Muscle of arm (tissue), 14 donors: ENCODE measurements around the gene CRK. TPM values are rescaled to one million over a fixed set of nuclear protein-coding genes. Genes with fewer than 3 reads are reported as not detected.

ENCODE experiments used
- DNase-seq: peaks from one replicate; pipeline ENCODE4 v3.0.0-alpha.2; 2013
- long read RNA-seq, 11 donors: transcript quantifications; one replicate each; lab custom pipeline, GENCODE V29; 2026
- polyA plus RNA-seq, 12 donors: library from polyadenylated mRNA; unstranded; fragments of 120-200 nt; gene quantifications; one replicate each; pipeline ENCODE4 v1.2.1, GENCODE V29; 2013; ENCODE audit not compliant: insufficient read length in 12 of 12

CRK gene
- 100 to 1,000 TPM in 1 of 12 donors, 10 to 100 TPM in 11; 33.6 to 192 (median 40.8) TPM for polyA plus RNA-seq
- long read RNA-seq, donor 1, transcript CRK-201 (3 exons, 3,880 nt), result minor isoform, 6 of 40 reads
- long read RNA-seq, donor 1, transcript CRK-202 (3 exons, 3,675 nt), result major isoform, 9 of 40 reads
- long read RNA-seq, donor 1, partial matches to known transcripts, result 25 of 40 reads
- long read RNA-seq, donor 1, other reads (novel, unspliced or antisense), result 0 of 40 reads
- long read RNA-seq, donor 2, transcript CRK-201 (3 exons, 3,880 nt), result major isoform, 14 of 24 reads
- long read RNA-seq, donor 2, transcript CRK-202 (3 exons, 3,675 nt), result minor isoform, 10 of 24 reads
- long read RNA-seq, donor 2, partial matches to known transcripts, result 0 of 24 reads
- long read RNA-seq, donor 2, other reads (novel, unspliced or antisense), result 0 of 24 reads
- long read RNA-seq, donor 3, partial matches to known transcripts, result 0 of 6 reads
- long read RNA-seq, donor 3, other reads (novel, unspliced or antisense), result 0 of 6 reads
- long read RNA-seq, donor 4, transcript CRK-202 (3 exons, 3,675 nt), result major isoform, 6 of 9 reads
- long read RNA-seq, donor 4, partial matches to known transcripts, result 0 of 9 reads
- long read RNA-seq, donor 4, other reads (novel, unspliced or antisense), result 0 of 9 reads
- long read RNA-seq, donor 5, transcript CRK-202 (3 exons, 3,675 nt), result minor isoform, 10 of 24 reads
- long read RNA-seq, donor 5, transcript CRK-201 (3 exons, 3,880 nt), result major isoform, 14 of 24 reads
- long read RNA-seq, donor 5, partial matches to known transcripts, result 0 of 24 reads
- long read RNA-seq, donor 5, other reads (novel, unspliced or antisense), result 0 of 24 reads
- long read RNA-seq, donor 6, transcript CRK-201 (3 exons, 3,880 nt), result major isoform, 5 of 9 reads
- long read RNA-seq, donor 6, partial matches to known transcripts, result 0 of 9 reads
- long read RNA-seq, donor 6, other reads (novel, unspliced or antisense), result 0 of 9 reads
- long read RNA-seq, donor 7, transcript CRK-202 (3 exons, 3,675 nt), result major isoform, 5 of 8 reads
- long read RNA-seq, donor 7, partial matches to known transcripts, result 0 of 8 reads
- long read RNA-seq, donor 7, other reads (novel, unspliced or antisense), result 0 of 8 reads
- long read RNA-seq, donor 8, transcript CRK-202 (3 exons, 3,675 nt), result major isoform, 12 of 18 reads
- long read RNA-seq, donor 8, transcript CRK-201 (3 exons, 3,880 nt), result minor isoform, 6 of 18 reads
- long read RNA-seq, donor 8, partial matches to known transcripts, result 0 of 18 reads
- long read RNA-seq, donor 8, other reads (novel, unspliced or antisense), result 0 of 18 reads
- long read RNA-seq, donor 9, transcript CRK-201 (3 exons, 3,880 nt), result major isoform, 5 of 10 reads
- long read RNA-seq, donor 9, transcript CRK-202 (3 exons, 3,675 nt), result major isoform, 5 of 10 reads
- long read RNA-seq, donor 9, partial matches to known transcripts, result 0 of 10 reads
- long read RNA-seq, donor 9, other reads (novel, unspliced or antisense), result 0 of 10 reads
- long read RNA-seq, donor 10, transcript CRK-202 (3 exons, 3,675 nt), result major isoform, 10 of 20 reads
- long read RNA-seq, donor 10, transcript CRK-201 (3 exons, 3,880 nt), result major isoform, 10 of 20 reads
- long read RNA-seq, donor 10, partial matches to known transcripts, result 0 of 20 reads
- long read RNA-seq, donor 10, other reads (novel, unspliced or antisense), result 0 of 20 reads
- long read RNA-seq, donor 11, transcript CRK-201 (3 exons, 3,880 nt), result major isoform, 13 of 25 reads
- long read RNA-seq, donor 11, transcript CRK-202 (3 exons, 3,675 nt), result minor isoform, 12 of 25 reads
- long read RNA-seq, donor 11, partial matches to known transcripts, result 0 of 25 reads
- long read RNA-seq, donor 11, other reads (novel, unspliced or antisense), result 0 of 25 reads

DNA sequence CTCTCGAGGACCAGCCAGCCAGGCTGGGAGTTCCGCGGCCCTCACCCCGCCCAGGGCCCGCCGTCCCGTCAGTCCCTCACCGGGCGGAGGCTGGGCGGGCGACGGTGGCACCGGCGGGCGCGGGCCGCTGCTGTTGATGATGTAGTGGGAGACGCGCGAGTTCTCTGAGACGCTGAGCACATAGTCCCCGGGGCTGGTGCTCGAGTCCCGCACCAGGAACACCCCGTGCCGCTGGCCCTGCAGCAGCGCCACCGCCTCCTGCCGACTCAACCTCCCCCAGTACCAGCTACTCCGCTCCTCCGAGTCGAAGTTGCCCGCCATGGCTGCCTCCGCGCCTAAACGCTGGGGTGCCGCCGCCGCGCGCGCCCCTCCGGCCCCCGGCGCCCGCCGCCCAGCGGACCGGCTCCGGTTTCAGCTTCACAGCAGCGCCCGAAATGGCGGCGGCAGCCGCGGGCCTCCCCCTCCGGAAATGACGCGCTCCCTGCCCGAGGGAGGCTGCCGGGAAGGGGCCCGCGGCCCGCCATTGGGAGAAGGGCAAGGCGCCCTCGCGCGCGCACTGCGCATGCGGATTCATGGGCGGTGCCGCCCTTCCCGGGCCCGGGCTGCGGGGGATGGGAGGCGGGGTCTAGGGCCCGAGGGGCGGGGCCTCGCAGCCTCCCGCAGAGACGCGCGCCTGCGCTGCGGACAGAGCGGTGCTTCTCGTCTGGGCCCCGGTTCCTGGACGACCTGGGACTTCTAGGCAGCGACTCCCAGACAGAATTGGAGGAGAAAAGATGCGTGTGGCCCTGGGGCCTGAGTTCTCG lies at the start of gene CRK:
TSS of gene CRK (minus strand) at position 436 of the 803 bp plus-strand sequence. CDS start at position 321, 115 bp downstream.
- DNase-seq, result peak; percentile 97

GRCh38 chr17:1505586-1505985 lies 49.6 kb upstream of the CRK start:
- no peak for DNase-seq

DNA sequence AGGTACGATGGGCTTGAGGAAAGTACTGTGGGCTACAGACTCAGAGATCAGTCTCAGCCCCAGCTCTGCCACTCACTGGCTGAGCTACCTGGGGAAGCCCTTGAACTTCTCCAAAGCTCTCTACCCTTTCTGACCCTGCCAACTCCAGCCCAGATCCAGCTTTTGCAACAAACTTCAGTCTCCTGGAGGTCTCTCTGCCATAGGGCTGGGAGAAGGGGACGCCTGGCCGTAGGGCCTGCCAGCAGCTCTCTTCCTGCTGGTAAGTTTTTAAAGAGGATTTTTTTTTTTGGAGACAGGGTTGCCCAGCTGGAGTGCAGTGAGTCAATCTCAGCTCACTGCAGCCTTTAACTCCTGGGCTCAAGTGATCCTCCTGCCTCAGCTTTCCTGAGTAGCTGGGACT lies 48.8 kb upstream of the CRK start:
- no peak for DNase-seq

DNA sequence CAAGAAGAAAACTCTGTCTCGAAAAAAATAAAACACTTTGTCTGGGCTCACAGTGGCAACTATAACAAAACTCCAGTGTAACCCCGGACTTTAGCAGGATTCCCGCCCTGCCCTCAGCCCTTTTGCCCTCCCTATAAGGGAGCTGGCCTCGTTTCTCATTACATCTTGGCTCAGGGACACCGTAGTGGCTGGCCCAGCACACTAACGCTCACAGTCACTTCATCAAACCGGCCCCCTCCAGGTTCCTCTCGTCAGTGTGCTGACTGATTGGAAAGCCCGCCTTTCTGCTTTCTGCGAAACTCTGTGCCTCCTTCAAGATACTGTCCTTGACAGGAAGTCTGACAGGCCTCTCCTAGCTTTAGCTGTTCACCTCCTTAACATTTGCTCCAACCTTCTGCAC lies 47.7 kb upstream of the CRK start:
- no peak for DNase-seq

DNA sequence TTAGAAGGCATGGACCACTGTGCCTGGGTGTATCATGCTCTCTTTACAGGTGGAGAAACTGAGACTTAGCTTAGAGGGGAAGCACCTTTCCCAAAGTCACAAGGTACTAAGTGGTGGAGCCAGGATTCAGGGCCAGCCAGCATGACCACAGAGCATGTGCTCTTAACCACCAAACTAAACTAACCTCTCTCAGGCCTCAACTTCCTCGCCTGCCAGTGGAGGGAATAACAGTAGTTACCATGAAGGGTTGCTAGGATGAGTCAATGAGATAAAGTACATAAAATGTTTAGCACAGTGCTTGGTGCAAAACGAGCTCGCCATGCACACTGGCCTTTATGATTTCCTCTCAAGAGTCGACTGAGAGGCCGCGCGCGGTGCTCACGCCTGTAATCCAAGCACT lies 42.8 kb upstream of the CRK start:
- DNase-seq, result no peak

DNA sequence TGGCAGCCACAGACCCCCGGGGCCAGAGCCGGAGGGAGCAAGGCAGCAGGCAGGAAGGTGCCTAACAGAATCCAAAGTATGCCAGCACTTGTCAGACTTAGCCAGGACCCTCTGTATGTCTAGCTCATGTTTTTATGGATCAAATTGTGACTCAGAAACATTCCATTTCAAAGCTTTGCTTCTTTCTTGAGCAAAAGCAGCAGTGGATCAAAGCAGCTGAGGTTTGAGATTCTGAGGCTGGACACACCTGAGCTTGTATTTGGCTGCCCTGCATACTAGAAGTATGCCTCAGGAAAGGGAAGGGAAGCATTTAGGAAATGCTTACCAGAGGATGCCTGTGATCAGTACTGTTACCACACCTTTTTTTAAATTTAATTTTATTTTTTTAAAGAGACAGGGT lies 42.2 kb upstream of the CRK start:
- no peak for DNase-seq

GRCh38 chr17:1497831-1498230 lies 41.8 kb upstream of the CRK start:
- DNase-seq, result no peak

GRCh38 chr17:1496869-1497268 lies 40.8 kb upstream of the CRK start:
- no peak for DNase-seq

- no peak for DNase-seq
Measured at GRCh38 chr17:1495265-1495989, 39.4 kb upstream of the CRK start.

GRCh38 chr17:1494736-1495253 lies 38.8 kb upstream of the CRK start:
- no peak for DNase-seq

- no peak for DNase-seq
Measured at GRCh38 chr17:1494203-1494602, 38.2 kb upstream of the CRK start.

DNA sequence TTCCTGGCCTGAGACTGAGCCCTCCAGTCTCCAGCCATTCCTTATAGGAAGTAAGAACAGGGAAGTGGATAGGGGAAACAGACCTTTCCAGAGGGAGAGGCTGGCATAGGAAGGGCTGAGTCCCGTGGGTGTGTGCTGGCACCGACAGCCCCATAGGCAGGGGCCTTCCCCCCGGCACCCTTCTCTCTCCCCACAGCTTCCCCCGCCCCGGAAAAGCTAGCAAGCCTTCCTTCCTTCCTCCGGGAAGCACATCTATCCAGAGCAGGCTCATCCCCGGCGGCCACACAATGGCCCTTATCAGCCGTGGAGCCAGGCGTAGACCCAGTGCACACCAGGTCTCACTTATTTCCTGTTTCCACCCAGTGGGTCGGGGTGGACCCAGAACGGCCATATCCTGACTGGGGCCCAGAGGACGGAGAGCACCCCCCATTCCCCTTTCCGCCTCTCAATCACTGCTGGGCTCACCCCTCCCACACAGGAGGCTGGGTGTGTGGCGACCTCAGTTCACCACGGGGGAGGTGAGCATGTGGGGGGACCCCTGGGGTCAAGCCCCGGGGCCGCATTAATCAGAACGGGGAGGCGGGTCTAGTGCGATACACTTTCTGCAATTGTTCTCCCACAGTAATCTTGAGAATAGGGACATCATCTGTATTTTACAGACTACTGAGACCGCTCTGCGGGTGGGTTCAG lies 37.4 kb upstream of the CRK start:
- no peak for DNase-seq

DNA sequence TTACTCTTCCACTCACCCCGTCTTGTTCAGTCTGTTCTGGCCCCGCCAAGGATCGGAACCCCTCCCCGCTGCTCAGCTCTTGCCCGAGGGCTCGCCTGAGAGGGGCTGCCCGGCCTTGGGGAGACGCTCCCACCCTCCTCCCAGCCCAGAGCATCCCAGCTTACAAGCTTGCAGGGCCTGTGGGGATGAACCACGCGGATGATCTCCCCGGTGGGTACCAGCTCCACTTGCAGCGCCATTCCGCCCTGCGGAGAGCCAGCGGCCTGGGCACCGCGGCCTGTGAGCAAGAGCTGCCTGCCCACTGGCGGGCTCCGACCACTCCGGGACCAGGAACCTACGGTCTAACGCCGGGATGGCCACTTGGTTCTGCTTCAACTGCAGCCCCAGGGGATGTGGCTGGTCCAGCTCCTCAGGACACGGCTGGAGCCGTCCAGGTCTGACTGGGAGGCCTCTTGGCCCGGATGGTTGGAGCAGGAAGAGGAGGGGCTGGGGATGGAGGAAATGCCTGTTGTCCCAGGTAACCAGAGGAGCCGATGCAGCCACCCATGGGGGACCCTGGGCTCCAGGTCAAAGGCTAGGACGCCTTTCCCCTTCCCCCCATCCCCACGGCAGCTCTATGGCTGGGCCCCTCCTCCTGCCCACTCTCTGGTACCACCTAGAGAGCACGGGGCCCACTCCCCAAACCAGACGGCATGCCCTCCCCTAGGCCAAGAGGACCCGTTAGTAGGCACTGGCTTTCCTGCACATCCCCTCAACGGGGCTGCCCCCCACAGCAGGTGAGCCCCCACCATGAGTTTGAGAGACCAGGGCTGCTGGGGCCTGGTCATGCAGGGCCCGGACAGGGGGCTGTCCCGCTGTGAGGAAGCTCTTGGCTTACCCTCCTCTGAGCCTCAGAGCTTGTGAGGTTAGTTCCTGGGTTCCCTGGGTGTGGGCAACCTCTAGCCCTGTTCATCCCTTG lies 36.5 kb upstream of the CRK start, which contains the start of gene MYO1C:
TSS of gene MYO1C (minus strand) at position 438 of the 958 bp plus-strand sequence. CDS start at position 239, 199 bp downstream.
- DNase-seq, result no peak

DNA sequence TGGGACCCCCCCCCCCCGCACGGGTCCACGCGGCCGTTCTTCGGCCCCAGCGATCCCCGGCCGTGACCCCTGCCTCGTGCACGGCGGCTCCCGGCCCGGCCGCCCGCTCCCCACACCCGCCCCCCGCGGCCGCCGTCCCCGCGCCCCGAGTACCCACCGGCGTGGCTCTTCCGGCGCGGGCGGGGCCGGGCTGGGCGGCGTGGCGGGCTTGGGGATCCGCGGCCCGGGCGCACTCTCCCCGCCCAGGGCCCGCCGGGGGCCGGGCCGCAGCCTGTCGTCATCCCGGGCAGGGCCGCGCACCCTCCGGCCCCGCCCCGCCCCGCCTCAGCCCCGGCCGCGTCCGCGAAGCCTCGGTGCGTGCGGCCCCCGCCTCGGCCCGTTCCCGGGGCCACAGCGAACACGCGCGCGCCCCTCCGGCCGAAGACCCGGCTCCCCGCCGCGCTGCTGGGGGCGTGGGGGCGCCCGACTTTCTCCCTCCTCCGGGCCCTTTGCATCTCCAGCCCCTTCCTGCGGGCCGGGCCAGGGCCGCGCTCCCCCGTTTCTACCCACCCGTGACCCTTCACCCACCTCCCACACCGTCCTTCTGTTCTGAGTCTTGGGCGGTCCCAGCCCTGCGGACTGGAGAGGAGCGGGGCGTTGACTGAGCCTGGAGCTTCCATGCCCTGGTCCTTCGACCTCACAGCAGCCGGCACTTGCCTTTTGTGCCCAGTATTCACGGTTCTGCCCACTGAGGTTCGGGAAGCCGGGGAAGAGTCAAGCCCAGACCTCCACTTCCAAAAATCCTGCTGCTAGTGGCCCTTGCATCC lies 35.6 kb upstream of the CRK start:
- DNase-seq, result no peak

DNA sequence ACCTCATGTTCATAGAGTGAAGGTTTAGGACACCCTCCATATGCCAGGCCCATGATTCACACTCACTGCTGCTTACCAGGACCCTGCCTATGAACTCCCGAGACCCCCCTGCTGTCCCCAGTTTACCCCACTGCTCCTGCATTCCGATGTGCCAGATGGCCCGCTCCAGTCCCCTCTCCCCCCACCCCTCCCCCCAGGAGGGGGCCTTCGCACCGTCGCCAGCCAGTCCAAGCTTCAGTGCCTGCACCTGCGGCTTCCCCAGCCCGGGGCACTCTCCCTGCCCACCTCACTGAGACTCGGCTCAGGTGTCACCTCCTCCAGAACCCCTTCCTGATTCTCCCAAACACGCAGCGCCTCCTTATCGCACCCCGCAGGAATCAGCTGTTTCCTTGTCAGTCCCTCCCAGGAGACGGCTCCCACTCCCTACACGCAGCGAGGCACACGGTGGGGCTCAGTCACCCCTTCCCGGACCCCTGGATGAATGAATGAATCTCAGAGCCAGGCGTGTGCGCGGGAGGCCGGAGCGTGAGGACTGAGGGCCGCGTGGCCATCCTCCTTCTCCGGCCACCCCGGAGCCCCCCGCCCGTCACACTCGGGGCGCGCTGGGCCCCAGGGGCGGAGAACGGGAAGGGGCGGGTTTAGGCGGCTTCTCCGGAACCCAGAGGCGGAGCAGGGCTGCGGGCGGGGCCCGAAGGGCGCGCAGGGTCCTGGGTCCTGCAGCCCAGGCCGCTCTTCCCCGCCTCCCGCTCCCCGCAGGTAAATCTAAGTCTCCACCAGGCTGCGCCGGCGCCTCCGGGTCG lies 34.8 kb upstream of the CRK start:
- no peak for DNase-seq
